GM12874 (cell line): Measurements from ENCODE around the gene TRIM66.

Source experiments
- TF ChIP-seq, protein P1 (sequence below): IDR thresholded peaks from 2 replicates; pipeline ENCODE4 v1.5.1; 2011; ENCODE audit warnings: low read depth, mild to moderate bottlenecking, control low read depth, low read length, moderate library complexity; ENCODE audit not compliant: insufficient read depth

The TRIM66 gene

DNA sequence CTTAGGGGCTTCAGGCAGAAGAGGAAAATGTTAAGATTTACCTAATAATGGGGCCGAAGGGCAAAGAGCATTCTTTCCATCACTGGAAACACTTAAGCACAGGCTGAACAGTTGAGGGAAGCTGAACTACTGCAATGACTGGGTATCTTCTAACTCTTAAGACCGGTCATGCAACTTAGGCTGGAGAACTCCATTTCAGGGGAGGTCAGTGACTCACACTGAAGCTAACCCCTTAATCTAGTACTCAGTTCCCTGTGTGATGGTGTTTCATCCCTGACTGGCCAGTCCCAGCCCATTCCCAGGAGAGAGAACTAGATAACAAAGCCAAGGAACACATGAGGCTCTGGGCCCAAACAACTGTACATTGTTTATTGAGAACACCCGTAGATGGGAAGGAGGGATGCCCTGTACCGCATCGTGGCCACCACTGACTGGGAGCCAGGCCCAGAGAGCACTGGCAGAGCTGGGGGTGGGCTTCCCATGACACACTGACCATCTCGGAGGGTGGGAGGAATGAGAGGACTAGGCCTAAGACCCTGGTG, 10.6 kb upstream of the TRIM66 start:
- TF ChIP-seq, protein P1, sequence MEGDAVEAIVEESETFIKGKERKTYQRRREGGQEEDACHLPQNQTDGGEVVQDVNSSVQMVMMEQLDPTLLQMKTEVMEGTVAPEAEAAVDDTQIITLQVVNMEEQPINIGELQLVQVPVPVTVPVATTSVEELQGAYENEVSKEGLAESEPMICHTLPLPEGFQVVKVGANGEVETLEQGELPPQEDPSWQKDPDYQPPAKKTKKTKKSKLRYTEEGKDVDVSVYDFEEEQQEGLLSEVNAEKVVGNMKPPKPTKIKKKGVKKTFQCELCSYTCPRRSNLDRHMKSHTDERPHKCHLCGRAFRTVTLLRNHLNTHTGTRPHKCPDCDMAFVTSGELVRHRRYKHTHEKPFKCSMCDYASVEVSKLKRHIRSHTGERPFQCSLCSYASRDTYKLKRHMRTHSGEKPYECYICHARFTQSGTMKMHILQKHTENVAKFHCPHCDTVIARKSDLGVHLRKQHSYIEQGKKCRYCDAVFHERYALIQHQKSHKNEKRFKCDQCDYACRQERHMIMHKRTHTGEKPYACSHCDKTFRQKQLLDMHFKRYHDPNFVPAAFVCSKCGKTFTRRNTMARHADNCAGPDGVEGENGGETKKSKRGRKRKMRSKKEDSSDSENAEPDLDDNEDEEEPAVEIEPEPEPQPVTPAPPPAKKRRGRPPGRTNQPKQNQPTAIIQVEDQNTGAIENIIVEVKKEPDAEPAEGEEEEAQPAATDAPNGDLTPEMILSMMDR = no peak

DNA sequence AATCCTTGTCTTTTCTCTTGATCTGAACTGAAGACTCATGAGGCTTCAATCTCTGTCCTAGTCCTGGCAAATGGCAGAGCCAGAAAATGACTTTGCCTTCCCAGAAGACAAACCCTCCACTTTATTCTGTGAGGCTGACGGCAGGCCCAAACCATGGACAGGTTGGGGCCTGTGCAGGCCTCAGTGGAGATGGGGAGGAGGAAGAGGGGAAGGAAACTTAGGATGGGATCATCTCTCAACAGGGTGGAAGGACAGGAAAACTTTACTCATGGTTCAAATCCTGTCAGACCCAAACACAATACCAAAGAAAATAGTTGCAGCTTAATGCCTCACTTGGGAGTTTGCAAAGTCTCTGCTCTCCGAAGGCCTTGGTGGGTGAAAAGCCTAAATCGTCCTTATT, 10.0 kb upstream of the TRIM66 start:
- TF ChIP-seq, protein P1 = no peak

DNA sequence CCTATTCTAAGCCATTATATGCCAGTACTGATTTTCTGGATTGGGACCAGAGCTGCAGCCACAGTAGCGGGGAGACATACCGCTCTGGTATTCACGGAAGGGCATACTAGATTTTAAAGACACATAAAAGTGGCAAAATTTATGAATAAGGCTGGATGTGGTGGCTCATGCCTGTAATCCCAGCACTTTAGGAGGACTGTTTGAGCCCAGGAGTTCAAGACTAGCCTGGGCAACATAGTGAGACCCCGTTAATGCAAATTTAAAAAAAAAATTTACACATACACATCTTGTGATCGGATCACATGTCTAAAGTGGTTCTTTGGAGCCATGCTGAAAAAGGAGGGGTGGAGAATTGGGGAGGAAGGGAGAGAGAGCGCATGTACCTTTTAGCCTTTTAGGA, 9.1 kb upstream of the TRIM66 start:
- TF ChIP-seq, protein P1 = no peak

DNA sequence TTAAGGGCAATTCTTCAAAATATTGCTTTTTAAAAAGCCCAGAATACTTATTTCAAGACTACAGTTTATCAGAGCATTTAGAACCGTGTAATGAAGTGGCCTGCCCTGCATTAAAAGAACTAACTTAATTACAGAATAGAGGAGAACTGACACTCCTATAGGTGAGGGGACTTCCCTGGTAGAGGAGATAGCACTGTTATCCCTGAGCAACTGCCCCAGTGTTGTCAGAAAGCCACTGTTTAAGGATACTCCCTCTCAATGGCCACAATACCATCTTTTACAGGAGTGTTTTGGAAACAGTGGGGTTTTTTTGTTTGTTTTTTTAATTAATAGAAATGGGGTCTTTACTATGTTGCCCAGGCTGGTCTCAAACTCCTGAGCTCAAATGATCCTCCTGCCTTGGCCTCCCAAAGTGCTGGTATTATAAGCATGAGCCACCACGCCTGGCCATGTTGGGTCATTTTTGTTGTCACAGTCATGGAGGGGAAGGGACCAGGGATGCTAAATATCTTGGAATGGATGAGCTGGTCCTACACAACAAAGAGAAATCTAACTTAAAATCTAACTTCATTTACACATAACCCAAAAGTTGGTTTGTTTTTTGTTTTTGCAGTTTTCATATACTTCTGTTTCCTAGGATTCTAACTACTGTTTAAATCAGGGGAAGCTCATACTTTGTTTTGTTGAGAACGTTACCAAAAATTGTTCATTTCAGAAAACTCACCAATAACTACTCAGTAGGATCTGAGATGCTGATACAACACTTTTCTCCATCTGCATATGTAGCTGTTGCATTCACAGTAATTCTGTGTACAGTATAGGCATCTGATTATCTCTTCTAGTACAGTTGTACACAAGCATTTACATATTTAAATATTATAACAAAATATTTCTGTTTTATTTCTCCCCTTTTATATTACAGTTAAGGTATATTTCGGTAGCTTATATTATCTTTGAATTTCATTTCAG, 8.2 kb upstream of the TRIM66 start:
- TF ChIP-seq, protein P1 = no peak

DNA sequence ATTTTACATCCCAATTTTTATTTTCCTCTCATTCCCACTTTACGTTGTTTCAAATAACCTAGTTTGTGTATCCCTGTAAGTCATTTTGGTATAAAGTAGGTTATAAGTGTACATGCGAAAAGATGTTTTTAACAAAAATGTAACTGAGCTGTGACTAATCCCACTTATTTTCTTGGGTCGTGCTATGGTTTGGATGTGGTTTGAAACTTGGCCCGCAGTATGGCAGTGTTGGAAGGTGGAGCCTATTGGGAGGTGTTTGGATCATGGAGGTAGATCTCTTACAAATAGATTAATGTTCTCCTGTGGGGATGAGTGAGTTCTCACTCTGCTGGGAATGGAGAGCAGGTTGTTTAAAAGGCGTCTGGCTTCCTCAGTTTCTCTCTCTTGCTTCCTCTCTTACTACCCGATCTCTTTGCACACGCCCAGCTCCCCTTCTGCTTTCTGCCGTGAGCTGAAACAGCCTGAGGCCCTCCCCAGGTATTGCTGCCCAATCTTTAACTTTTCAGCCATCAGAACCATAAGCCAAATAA, 7.3 kb upstream of the TRIM66 start:
- TF ChIP-seq, protein P1 = no peak

DNA sequence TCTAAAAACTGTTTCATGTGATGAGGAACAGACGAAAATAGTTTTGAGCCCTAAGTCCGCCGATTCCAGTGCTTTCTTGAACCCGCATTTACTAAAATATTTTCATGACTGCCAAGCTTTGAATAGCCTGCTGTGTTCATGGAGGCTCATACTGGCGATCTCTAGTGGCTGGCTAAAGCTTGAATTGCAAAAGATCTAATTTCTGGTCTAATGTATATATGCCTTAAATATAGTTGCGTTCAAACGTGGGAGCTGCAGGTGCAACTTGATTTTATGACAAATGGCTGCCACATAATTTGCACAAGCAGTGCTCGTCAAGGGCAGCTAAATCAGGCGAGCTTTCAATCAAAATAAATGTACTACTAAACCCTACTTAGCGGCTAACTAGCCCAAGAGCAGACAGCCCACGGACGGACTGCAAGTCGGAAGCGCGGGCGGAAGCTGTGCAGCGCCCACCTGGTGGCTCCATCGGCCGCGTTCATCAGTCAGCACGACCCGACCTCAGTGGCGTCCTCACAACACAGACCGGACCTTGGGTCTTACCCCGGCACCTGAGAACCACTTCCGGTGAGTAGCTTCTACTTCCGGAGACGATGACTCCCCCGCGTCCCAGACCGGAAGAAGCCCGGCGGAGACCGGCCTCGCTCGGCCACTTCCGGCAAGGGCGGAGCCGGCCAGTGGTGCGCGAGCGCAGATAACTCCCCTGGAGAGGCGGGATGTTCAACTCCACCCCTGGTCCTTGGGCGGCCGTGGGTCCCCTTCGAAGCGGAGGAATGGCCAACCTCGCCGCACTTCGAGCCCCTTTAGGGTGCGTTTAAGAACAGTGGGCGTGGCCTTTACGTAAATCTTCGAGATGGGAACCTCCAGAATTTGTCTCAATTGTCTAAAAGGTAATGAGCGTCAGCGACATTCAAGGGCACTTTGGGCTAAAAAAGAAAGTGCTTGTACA, 6.2 kb upstream of the TRIM66 start:
- TF ChIP-seq, protein P1 = 0 out of 2 replicates have a peak, but pooled peaks have one; percentile 5
